Stimulated activated naive B cell treated with anti-CD40 and anti-IgM and Interleukin-4, amounts not matched to agents 10 μg/mL and 1 μg/mL and 100 μg/mL, for 72 hours (primary cell): ENCODE results near the gene ZDHHC24.

Experiments used
- ATAC-seq, 2 donors: fragments of 150-1000 bp; cut with Tn5 transposase; replicated peaks; 2 replicates each; pipeline ENCODE4 v1.10.0; 2021; ENCODE audit warnings: moderate library complexity in 1 of 2
- DNase-seq: peaks from one replicate; pipeline ENCODE4 v3.0.0; 2021
- H3K27ac Mint-ChIP-seq: one replicate; pipeline ENCODE4 v1.8.0; 2022; ENCODE audit warnings: mild to moderate bottlenecking, mixed read lengths
- H3K27me3 Mint-ChIP-seq, 2 donors: one replicate each; pipeline ENCODE4 v1.8.0; 2022; ENCODE audit warnings: mixed read lengths in 2 of 2
- H3K36me3 Mint-ChIP-seq, 2 donors: one replicate each; pipeline ENCODE4 v1.8.0; 2022; ENCODE audit warnings: mixed read lengths in 2 of 2, mild to moderate bottlenecking in 1 of 2
- H3K4me1 Mint-ChIP-seq, 2 donors: one replicate each; pipeline ENCODE4 v1.8.0; 2022; ENCODE audit warnings: mixed read lengths in 2 of 2, mild to moderate bottlenecking in 1 of 2
- H3K4me3 Mint-ChIP-seq, 2 donors: one replicate each; pipeline ENCODE4 v1.8.0; 2022; ENCODE audit warnings: mild to moderate bottlenecking in 2 of 2, mixed read lengths in 2 of 2, moderate library complexity in 1 of 2
- H3K9me3 Mint-ChIP-seq, 2 donors: one replicate each; pipeline ENCODE4 v1.8.0; 2022; ENCODE audit warnings: mixed read lengths in 2 of 2, mild to moderate bottlenecking in 1 of 2

ZDHHC24 gene

DNA sequence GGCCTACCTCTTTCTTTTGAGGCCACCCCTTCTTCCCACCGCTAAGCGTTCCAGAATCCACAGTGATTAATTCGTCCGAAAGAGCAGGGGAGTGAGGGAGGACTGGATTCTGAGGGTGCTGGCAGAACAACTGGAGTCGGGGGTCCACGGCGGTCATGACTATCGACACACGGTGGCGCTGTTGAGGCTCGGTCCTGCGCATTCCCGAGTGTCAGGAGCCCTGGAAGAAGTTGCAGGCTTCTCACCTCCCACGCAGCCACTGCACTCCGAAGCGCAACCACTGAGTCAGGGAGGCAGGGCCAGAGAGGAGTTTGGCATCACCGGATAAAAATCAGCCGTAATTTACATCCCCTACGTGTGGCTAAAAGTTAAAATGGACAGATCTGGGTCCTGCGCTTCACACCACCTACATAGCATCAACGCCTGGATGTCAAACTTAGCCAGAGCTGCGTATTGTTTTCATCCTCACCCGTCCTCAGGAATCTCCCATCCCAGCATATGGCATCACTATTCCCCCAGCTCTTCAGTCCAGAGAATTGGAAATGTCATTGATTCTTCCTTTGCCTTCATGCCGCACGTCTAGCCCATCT lies 33.3 kb upstream of the ZDHHC24 start:
- H3K4me1 Mint-ChIP-seq = peaks cover 12 to 15% of the 10 kb centered on the region in 2 donors
- peak; percentile 77 to 79 for ATAC-seq
- peaks cover 21 to 22% of the 10 kb centered on the region in 2 donors for H3K27me3 Mint-ChIP-seq
- no peaks in the 10 kb centered on the region for H3K36me3 Mint-ChIP-seq
- H3K4me3 Mint-ChIP-seq = peak overlapping the region; percentile 18 to 50
- peak; percentile 53 for DNase-seq
- no peak overlapping the region for H3K27ac Mint-ChIP-seq
- H3K9me3 Mint-ChIP-seq = peaks cover 6 to 8% of the 10 kb centered on the region in 2 donors

DNA sequence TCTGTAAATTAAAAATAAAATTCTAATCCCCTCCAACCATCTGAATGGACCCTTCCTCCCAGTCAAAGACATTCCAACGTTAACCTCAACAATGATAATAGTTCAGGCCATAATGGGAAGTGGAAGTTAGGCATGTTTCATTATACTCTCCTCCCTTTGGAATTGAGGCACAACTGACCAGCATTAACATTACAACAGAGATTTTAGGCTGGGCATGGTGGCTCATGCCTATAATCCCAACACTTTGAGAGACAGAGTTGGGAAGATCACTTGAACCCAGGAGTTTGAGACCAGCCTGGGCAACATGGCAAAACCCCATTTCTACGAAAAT lies 25.0 kb upstream of the ZDHHC24 start:
- ATAC-seq = no peak
- H3K4me1 Mint-ChIP-seq = peaks cover 10 to 11% of the 10 kb centered on the region in 2 donors
- H3K27me3 Mint-ChIP-seq = peaks cover 38 to 49% of the 10 kb centered on the region in 2 donors
- H3K9me3 Mint-ChIP-seq = no peaks in the 10 kb centered on the region
- H3K36me3 Mint-ChIP-seq = no peaks in the 10 kb centered on the region
- H3K27ac Mint-ChIP-seq = no peak overlapping the region
- no peak for DNase-seq
- H3K4me3 Mint-ChIP-seq = no peak overlapping the region

GRCh38 chr11:66570079-66570849 lies 24.4 kb upstream of the ZDHHC24 start:
- Mint-ChIP-seq H3K9me3 (no peaks in the 10 kb centered on the region), H3K4me1 (peaks cover 10 to 11% of the 10 kb centered on the region in 2 donors), H3K4me3 (no peak overlapping the region), H3K36me3 (no peaks in the 10 kb centered on the region), H3K27ac (no peak overlapping the region), H3K27me3 (peaks cover 35 to 44% of the 10 kb centered on the region in 2 donors)
- DNase-seq (no peak), ATAC-seq (no peak)

- DNase-seq (no peak), ATAC-seq (no peak)
- Mint-ChIP-seq H3K36me3 (no peaks in the 10 kb centered on the region), H3K27me3 (peaks cover 23 to 32% of the 10 kb centered on the region in 2 donors), H3K4me1 (peaks cover 10 to 11% of the 10 kb centered on the region in 2 donors), H3K4me3 (no peak overlapping the region), H3K27ac (no peak overlapping the region), H3K9me3 (no peaks in the 10 kb centered on the region)
These were observed 23.2 kb upstream of the ZDHHC24 start for GRCh38 chr11:66569076-66569475.

DNA sequence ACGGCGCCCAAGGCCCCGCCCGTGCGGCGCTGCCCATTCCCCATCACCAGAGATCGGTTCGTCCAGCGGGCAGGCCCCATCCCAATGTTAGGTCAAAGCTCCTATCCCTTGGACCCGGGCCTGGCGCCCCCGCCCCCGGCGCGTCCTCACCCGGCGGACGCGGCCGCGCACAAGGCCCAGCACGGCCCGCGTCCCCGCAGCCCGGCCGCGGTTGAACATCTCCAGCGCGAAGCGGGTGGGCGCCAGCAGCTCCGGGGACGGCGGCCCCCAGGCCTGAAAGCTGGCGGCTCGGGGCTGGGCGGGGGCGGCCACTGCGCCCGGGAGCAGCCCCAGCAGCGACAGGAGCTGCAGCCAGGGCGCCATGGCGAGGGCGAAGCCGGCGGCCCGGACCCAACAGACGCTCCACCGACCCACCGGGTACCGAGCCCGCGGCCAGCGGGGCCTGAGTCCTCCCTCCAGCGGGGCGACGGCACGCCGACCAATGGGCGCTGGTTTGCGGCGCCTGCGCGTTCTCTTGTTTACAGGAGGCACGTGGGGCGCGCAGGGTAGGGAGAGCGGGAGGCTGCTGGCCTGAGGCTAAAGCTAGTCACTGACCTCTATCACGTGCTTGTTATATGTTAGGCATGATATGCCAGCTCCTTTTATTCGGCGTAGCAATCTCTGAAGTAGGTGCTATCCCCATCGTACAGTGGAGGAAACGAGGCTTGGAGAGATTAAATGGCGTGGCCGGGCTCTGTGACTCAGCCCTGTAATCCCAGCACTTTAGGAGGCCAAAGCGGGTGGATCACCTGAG lies 22.5 kb upstream of the ZDHHC24 start, which contains the start of gene CTSF:
Gene CTSF, minus strand, starts transcription at position 483 of the 793 bp plus-strand sequence. Its CDS starts 120 bp downstream, at position 363.
- H3K4me3 Mint-ChIP-seq = peak within 1 kb of the TSS; percentile 81 to 82
- H3K36me3 Mint-ChIP-seq = no peaks in the 10 kb centered on the region
- H3K27me3 Mint-ChIP-seq = peaks cover 18 to 27% of the 10 kb centered on the region in 2 donors
- H3K4me1 Mint-ChIP-seq = peaks cover 10 to 11% of the 10 kb centered on the region in 2 donors
- ATAC-seq (peak; percentile 96), DNase-seq (peak; percentile 53)
- no peaks in the 10 kb centered on the region for H3K9me3 Mint-ChIP-seq
- no peak within 1 kb of the TSS for H3K27ac Mint-ChIP-seq

- peaks cover 10 to 11% of the 10 kb centered on the region in 2 donors for H3K4me1 Mint-ChIP-seq
- ATAC-seq (no peak), DNase-seq (no peak)
- no peaks in the 10 kb centered on the region for H3K9me3 Mint-ChIP-seq
- peak overlapping the region; percentile 78 to 81 for H3K4me3 Mint-ChIP-seq
- H3K27me3 Mint-ChIP-seq = peaks cover 18 to 27% of the 10 kb centered on the region in 2 donors
- no peak overlapping the region for H3K27ac Mint-ChIP-seq
- H3K36me3 Mint-ChIP-seq = no peaks in the 10 kb centered on the region
These were observed 21.9 kb upstream of the ZDHHC24 start for GRCh38 chr11:66567787-66568123.

- DNase-seq (no peak), ATAC-seq (no peak)
- H3K36me3 Mint-ChIP-seq = no peaks in the 10 kb centered on the region
- no peak overlapping the region for H3K4me3 Mint-ChIP-seq
- H3K4me1 Mint-ChIP-seq = peaks cover 10 to 11% of the 10 kb centered on the region in 2 donors
- H3K9me3 Mint-ChIP-seq = no peaks in the 10 kb centered on the region
- H3K27me3 Mint-ChIP-seq = peaks cover 18 to 27% of the 10 kb centered on the region in 2 donors
- H3K27ac Mint-ChIP-seq = no peak overlapping the region
These were observed 20.4 kb upstream of the ZDHHC24 start for GRCh38 chr11:66566221-66566620.

GRCh38 chr11:66564984-66565383 lies 19.1 kb upstream of the ZDHHC24 start:
- Mint-ChIP-seq H3K4me3 (no peak overlapping the region), H3K27ac (no peak overlapping the region), H3K4me1 (peaks cover 9 to 11% of the 10 kb centered on the region in 2 donors), H3K9me3 (no peaks in the 10 kb centered on the region), H3K36me3 (no peaks in the 10 kb centered on the region), H3K27me3 (peaks cover 10 to 33% of the 10 kb centered on the region in 2 donors)
- ATAC-seq (no peak), DNase-seq (no peak)

DNA sequence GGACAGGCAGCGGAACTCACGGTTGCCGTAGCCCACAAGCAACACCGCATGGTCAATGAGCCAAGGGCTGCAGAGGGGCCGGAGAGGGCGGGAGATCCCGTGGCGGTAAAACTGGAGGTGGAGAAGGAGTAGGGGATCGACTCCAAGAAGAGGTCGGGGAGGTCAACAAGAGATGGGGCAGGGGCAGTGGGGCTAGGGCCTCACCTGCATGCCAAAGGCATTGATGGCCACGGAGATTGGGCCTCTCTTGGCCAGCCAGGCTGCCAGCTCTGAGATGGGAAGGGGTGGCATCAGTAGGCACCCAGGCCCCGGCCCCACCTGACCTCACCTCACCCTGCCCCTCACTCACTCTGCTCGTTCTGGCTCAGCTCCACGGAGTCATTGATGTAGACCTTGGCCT lies 18.7 kb upstream of the ZDHHC24 start:
- ATAC-seq (no peak), DNase-seq (no peak)
- Mint-ChIP-seq H3K27me3 (peaks cover 11 to 37% of the 10 kb centered on the region in 2 donors), H3K4me1 (peaks cover 9 to 11% of the 10 kb centered on the region in 2 donors), H3K36me3 (no peaks in the 10 kb centered on the region), H3K27ac (no peak overlapping the region), H3K9me3 (no peaks in the 10 kb centered on the region), H3K4me3 (no peak overlapping the region)

- Mint-ChIP-seq H3K4me1 (peaks cover 10 to 17% of the 10 kb centered on the region in 2 donors), H3K27me3 (peaks cover 16 to 40% of the 10 kb centered on the region in 2 donors), H3K36me3 (no peaks in the 10 kb centered on the region), H3K9me3 (no peaks in the 10 kb centered on the region), H3K4me3 (no peak overlapping the region), H3K27ac (no peak overlapping the region)
- ATAC-seq (no peak), DNase-seq (no peak)
These were observed 18.0 kb upstream of the ZDHHC24 start for GRCh38 chr11:66563832-66564231.

DNA sequence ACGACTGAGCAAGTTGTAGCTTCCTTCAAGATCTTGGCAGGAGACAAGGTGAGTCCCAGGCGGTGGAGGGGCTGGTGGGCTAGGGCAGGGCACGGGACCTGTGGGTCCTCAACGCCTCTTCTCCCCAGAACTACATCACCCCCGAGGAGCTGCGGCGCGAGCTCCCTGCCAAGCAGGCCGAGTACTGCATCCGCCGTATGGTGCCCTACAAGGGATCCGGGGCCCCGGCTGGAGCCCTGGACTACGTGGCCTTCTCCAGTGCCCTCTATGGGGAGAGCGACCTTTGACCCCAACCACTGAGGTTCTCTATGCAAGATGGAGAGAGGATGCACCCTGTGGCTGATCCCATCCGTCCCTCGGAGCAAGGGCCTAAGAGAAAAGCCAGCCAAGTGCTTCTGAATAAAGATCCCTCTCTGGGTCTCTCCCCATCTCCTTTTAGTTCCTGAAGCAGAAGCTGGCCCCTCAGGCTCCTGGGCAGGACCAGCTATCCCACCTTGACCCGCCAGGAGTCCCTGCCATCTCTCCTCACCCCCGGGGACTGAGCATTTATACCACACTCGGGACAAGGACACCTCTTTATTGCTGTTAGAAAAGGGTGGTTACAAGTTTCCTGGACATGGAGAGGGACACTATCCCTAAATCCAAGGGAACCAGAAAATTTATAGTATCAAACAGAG lies 17.2 kb upstream of the ZDHHC24 start:
- H3K4me3 Mint-ChIP-seq = no peak overlapping the region
- ATAC-seq = no peak
- DNase-seq = no peak
- H3K4me1 Mint-ChIP-seq = peaks cover 7 to 14% of the 10 kb centered on the region in 2 donors
- H3K9me3 Mint-ChIP-seq = no peaks in the 10 kb centered on the region
- no peaks in the 10 kb centered on the region for H3K36me3 Mint-ChIP-seq
- H3K27ac Mint-ChIP-seq = no peak overlapping the region
- peaks cover 24 to 42% of the 10 kb centered on the region in 2 donors for H3K27me3 Mint-ChIP-seq

- ATAC-seq = no peak
- H3K4me3 Mint-ChIP-seq = no peak overlapping the region
- H3K27ac Mint-ChIP-seq = no peak overlapping the region
These were observed 16.4 kb upstream of the ZDHHC24 start for GRCh38 chr11:66562275-66562674.

GRCh38 chr11:66561975-66562248 lies 16.1 kb upstream of the ZDHHC24 start:
- ATAC-seq (no peak), DNase-seq (no peak)
- no peak overlapping the region for H3K27ac Mint-ChIP-seq
- H3K36me3 Mint-ChIP-seq = no peaks in the 10 kb centered on the region
- H3K9me3 Mint-ChIP-seq = no peaks in the 10 kb centered on the region
- peaks cover 3 to 10% of the 10 kb centered on the region in 2 donors for H3K4me1 Mint-ChIP-seq
- no peak overlapping the region for H3K4me3 Mint-ChIP-seq
- peaks cover 28 to 42% of the 10 kb centered on the region in 2 donors for H3K27me3 Mint-ChIP-seq

More at GRCh38 chr11:66562275-66562674, 16.4 kb upstream of the ZDHHC24 start:
- Mint-ChIP-seq H3K9me3 (no peaks in the 10 kb centered on the region), H3K36me3 (no peaks in the 10 kb centered on the region), H3K4me1 (peaks cover 3 to 10% of the 10 kb centered on the region in 2 donors), H3K27me3 (peaks cover 29 to 42% of the 10 kb centered on the region in 2 donors)
- DNase-seq = no peak
